GM20000 (cell line): ENCODE data around the gene ARMC3.

Experiments
- DNase-seq: peaks from one replicate; pipeline ENCODE4 v3.0.0; 2012; ENCODE audit warnings: low spot score
- TF ChIP-seq, protein P1 (sequence below): IDR thresholded peaks from 2 replicates; pipeline ENCODE4 v1.5.1; 2012; ENCODE audit warnings: mild to moderate bottlenecking, control low read depth; ENCODE audit errors: extremely low read depth, missing control alignments

ARMC3 gene

DNA sequence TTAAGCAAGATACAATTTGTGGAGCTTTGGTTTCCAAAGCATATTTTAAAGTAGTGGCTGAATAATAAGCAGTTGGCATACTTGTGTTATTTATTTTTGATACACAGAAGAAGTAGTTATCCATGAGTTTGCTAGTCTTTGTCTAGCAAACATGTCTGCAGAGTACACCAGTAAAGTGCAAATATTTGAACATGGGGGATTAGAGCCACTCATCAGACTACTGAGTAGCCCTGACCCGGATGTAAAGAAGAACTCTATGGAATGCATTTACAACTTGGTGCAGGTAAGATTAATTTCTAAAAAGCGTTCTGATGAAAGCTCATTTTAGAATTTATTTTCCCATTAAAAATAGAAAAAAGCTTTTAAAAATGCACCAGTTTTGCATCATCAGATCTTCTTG, 31.4 kb downstream of the ARMC3 start:
- no peak for DNase-seq
- TF ChIP-seq, protein P1, sequence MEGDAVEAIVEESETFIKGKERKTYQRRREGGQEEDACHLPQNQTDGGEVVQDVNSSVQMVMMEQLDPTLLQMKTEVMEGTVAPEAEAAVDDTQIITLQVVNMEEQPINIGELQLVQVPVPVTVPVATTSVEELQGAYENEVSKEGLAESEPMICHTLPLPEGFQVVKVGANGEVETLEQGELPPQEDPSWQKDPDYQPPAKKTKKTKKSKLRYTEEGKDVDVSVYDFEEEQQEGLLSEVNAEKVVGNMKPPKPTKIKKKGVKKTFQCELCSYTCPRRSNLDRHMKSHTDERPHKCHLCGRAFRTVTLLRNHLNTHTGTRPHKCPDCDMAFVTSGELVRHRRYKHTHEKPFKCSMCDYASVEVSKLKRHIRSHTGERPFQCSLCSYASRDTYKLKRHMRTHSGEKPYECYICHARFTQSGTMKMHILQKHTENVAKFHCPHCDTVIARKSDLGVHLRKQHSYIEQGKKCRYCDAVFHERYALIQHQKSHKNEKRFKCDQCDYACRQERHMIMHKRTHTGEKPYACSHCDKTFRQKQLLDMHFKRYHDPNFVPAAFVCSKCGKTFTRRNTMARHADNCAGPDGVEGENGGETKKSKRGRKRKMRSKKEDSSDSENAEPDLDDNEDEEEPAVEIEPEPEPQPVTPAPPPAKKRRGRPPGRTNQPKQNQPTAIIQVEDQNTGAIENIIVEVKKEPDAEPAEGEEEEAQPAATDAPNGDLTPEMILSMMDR = no peak

DNA sequence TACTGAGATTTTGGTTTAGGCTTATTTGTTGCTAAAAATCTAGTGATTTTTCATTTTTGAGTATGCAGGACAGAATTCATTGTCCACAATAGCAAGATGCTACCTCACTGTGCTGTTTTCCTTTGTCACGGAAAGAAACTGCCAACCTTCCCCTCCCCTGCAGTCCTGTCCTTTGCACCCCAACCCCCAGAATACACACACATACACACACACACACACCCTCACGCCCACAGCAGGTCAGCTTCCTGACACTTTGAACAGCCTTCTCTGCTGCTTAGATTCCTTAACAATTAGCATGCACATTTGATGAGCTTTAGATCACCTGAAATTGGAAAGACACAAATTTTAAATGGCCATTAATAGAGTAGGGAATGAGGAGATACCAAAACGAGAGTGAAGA, 32.1 kb downstream of the ARMC3 start:
- TF ChIP-seq, protein P1 = no peak

DNA sequence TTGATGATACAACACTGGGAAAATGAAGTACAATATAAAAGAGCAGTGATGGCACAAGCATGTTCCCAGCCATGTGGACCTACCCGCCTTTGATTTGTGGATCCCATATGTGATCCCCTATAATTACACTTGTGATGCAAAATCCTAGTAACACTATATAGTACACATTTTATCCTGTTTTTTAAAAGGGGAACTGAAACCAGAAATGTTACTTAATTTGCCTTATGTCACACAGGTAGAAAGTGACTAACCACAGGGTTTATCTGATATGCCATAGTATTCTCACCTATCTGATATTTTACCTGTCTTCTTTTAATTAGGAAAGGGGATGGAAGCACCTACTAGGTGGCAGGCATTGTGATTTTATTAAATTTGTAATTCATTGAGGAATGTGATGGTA, 35.0 kb downstream of the ARMC3 start:
- TF ChIP-seq, protein P1 = no peak
- DNase-seq = no peak

More for the DNA sequence above, 32.1 kb downstream of the ARMC3 start:
- DNase-seq = no peak

DNA sequence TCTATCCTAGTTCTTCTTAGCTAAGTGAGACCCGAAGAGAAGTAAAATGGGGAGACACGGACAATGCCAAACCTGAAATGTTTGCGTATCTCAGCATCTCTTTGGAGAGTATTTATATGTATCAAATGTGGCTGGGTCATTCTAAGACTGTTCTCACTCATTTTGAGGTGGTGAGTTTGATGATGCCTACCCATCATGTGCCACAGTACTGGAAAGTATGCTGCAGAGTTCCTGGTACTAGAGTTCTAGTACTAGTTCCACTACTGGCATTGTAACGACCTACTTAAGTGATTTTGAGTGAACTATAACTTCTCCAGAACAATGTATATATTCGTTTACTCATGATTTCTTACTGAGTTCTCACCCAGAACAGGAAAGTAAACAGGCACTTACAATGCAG, 41.9 kb downstream of the ARMC3 start:
- no peak for DNase-seq
- TF ChIP-seq, protein P1 = no peak

DNA sequence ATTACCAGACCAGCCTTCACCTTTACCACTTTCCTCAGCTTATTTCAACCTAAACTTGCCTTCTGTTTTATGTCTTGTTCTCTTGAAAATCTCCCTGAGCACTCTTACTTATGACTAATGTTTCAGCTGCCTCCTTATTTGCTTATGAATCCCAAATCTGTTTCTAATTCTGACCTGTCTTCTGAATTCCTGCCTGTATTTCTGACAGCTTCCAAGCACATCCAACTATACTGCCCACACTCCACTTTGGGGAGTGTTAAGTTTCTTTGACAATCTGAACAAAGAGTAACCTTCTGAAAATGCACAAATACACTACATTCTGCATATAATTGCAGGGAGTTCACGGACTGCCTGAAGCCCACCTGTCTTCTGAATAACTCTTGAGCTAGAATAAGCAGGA, 48.7 kb downstream of the ARMC3 start:
- TF ChIP-seq, protein P1 = no peak
- DNase-seq = no peak

DNA sequence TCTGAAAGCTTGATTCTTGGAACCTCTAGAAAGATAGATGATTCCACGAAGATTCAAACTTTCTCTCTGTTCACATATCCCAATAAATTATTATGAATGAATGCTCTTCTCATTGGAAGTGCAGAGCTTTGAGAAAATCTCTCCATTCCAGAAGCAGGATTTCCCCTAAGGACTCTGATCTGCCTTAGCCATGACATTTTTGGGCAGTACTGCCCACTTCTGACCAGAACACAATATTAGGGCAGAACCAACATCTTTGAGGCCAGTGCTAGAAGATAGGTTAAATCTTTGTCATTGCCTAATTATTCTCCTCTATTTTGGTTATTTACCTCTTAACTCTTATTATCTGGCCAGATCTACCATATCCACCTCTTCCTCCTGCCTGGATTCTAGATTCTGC, 49.9 kb downstream of the ARMC3 start:
- no peak for DNase-seq
- TF ChIP-seq, protein P1 = no peak

DNA sequence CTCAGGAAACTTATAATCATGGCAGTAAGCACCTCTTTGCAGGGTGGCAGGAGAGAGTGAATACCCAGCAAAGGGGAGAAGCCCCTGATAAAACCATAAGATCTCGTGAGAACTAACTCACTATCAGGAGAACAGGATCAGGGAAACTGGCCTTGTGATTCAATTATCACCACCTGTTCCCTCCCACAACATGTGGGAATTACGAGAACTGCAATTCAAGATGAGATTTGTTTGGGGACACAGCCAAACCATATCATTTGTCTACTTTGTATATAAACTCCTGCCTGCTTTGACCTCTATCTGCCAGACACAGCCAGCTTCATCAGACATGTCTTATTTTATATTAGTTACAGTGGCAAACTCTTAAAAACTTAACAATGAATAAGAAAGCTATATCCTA, 50.4 kb downstream of the ARMC3 start:
- TF ChIP-seq, protein P1 = no peak
- DNase-seq = no peak
